ENCODE data around the gene CDON. TPM values are rescaled to one million over a fixed set of nuclear protein-coding genes. Genes with fewer than 3 reads are reported as not detected.

The CDON gene
- polyA plus RNA-seq, 1 of the 3 experiments (the other 2 are of a cell fraction): 3.7 TPM

- H3K4me2 ChIP-seq: no peak overlapping the region
- TF ChIP-seq IRF3 (IDR thresholded peaks at IDR 0.05; ENCODE audit: low read depth, low read length) (no peak), RAD21 (IDR thresholded peaks at IDR 0.05; ENCODE audit: low read length) (no peak), CTCF (IDR thresholded peaks at IDR 0.05) (no peak), GATA2 (CRISPR knock-in tag; IDR thresholded peaks at IDR 0.05) (no peak), FOXM1 (IDR thresholded peaks at IDR 0.05; ENCODE audit: low read depth) (no peak), RCOR1 (IDR thresholded peaks at IDR 0.05; ENCODE audit: low read length) (no peak), NRF1 (IDR thresholded peaks at IDR 0.05; ENCODE audit: low read depth, low read length) (no peak), TEAD4 (IDR thresholded peaks at IDR 0.05; ENCODE audit: borderline replicate concordance, insufficient read depth) (no peak), YY1 (IDR thresholded peaks at IDR 0.05; ENCODE audit: low read depth) (no peak), ZBTB33 (IDR thresholded peaks at IDR 0.05; ENCODE audit: borderline replicate concordance, low read depth) (no peak), EP300 (IDR thresholded peaks at IDR 0.05; ENCODE audit: borderline replicate concordance in 1 of 2, low read depth in 1 of 2, low read length in 1 of 2) (no peak), RFX5 (IDR thresholded peaks at IDR 0.05; ENCODE audit: low read length) (no peak), SMC3 (IDR thresholded peaks at IDR 0.05; ENCODE audit: low read depth, low read length) (no peak), GABPA (IDR thresholded peaks at IDR 0.05; ENCODE audit: low read depth) (no peak), POLR2AphosphoS5 (IDR thresholded peaks at IDR 0.05; ENCODE audit: low read depth, low read length) (no peak), USF1 (IDR thresholded peaks at IDR 0.05; ENCODE audit: borderline replicate concordance, low read depth) (no peak), CHD2 (IDR thresholded peaks at IDR 0.05; ENCODE audit: low read length, partially characterized antibody) (no peak)
- no peaks in the 10 kb centered on the region for H3K79me2 ChIP-seq (ENCODE audit: insufficient read depth)
- H3K9me3 ChIP-seq: no peaks in the 10 kb centered on the region
- peaks cover 7% of the 10 kb centered on the region for H3F3A ChIP-seq (replicated peaks; ENCODE audit: insufficient read depth)
- peaks cover 10 to 55% of the 10 kb centered on the region in 2 experiments; a peak in 3 of 4 replicates for H3K4me1 ChIP-seq (ENCODE audit: control insufficient read depth in 1 of 2, insufficient read depth in 2 of 2, low read depth in 1 of 2, low read length in 1 of 2)
- no peak overlapping the region for H3K4me3 ChIP-seq (ENCODE audit: low read depth in 2 of 2, low read length in 1 of 2)
- no peak overlapping the region for H3K9ac ChIP-seq
- POLR2A ChIA-PET: interaction anchor here (1.1 to 1.4 kb wide), 3 partner anchors 14 to 31 kb away, joined by 3 to 4 read pairs (median 4); no protein-coding TSS in a partner anchor
- H3K36me3 ChIP-seq (replicated peaks in 1 of 2; ENCODE audit: control insufficient read depth in 1 of 2, insufficient read depth in 2 of 2, low read length in 1 of 2): no peaks in the 10 kb centered on the region
- H2AFZ ChIP-seq (ENCODE audit: low read depth): no peak overlapping the region
- DNase-seq: peak; percentile 51
- H3K27ac ChIP-seq (ENCODE audit: low read depth in 2 of 2, low read length in 1 of 2): peak overlapping the region in 1 of 2 experiments; percentile 64; a peak in 2 of 4 replicates
- no peaks in the 10 kb centered on the region for H3K27me3 ChIP-seq (ENCODE audit: insufficient read depth)
- WGBS (ENCODE audit: low lambda C conversion rate): 83% methylated on average over 10 of the region's 12 CpGs
- H4K20me1 ChIP-seq (ENCODE audit: insufficient read depth): no peaks in the 10 kb centered on the region
- CTCF ChIA-PET: interaction anchor here (0.7 to 3.4 kb wide), 9 partner anchors 8 to 110 kb away, joined by 3 to 16 read pairs (median 5); no protein-coding TSS in a partner anchor
- no peaks in the 10 kb centered on the region for H3K9me2 ChIP-seq
Observed at GRCh38 chr11:126083829-126084607, 21.4 kb upstream of the CDON start.
